ENCODE measurements around the gene EZR.

Gene EZR

GRCh38 chr6:158737082-158737709, 82.0 kb downstream of the EZR start:
- no peak for TF ChIP-seq CTCF (IDR thresholded peaks at IDR 0.05)
- H3K4me2 ChIP-seq (ENCODE audit: low read length) = no peak overlapping the region
- no peak overlapping the region for H3K9ac ChIP-seq
- H3K9me3 ChIP-seq (ENCODE audit: control insufficient read depth, low read length) = no peaks in the 10 kb centered on the region
- peaks cover 7% of the 10 kb centered on the region for H3K4me1 ChIP-seq
- no peaks in the 10 kb centered on the region for H3K79me2 ChIP-seq
- H3K27me3 ChIP-seq (ENCODE audit: control insufficient read depth, insufficient read depth, low read length) = no peaks in the 10 kb centered on the region
- H3K27ac ChIP-seq = peak overlapping the region; percentile 29
- H3K36me3 ChIP-seq (ENCODE audit: control insufficient read depth, insufficient read depth, low read length) = no peaks in the 10 kb centered on the region
- peak overlapping the region; percentile 8 for H2AFZ ChIP-seq
- H3K4me3 ChIP-seq (ENCODE audit: low read depth, low read length) = no peak overlapping the region

- TF ChIP-seq CTCF (IDR thresholded peaks at IDR 0.05) = no peak
- H3K4me2 ChIP-seq (ENCODE audit: low read length) = no peak overlapping the region
- H2AFZ ChIP-seq = no peak overlapping the region
- no peak overlapping the region for H3K4me3 ChIP-seq (ENCODE audit: low read depth, low read length)
- no peak overlapping the region for H3K27ac ChIP-seq
- H3K79me2 ChIP-seq = no peaks in the 10 kb centered on the region
- no peaks in the 10 kb centered on the region for H3K27me3 ChIP-seq (ENCODE audit: control insufficient read depth, insufficient read depth, low read length)
- peaks cover 7% of the 10 kb centered on the region for H3K4me1 ChIP-seq
- no peaks in the 10 kb centered on the region for H3K36me3 ChIP-seq (ENCODE audit: control insufficient read depth, insufficient read depth, low read length)
- no peaks in the 10 kb centered on the region for H3K9me3 ChIP-seq (ENCODE audit: control insufficient read depth, low read length)
- H3K9ac ChIP-seq = no peak overlapping the region
These were observed 84.2 kb downstream of the EZR start for GRCh38 chr6:158735009-158735408.

- Histone ChIP-seq H3K4me2 (ENCODE audit: low read length) (no peak overlapping the region), H3K79me2 (no peaks in the 10 kb centered on the region), H3K9ac (no peak overlapping the region), H3K4me3 (ENCODE audit: low read depth, low read length) (no peak overlapping the region), H3K27ac (no peak overlapping the region), H2AFZ (no peak overlapping the region), H3K36me3 (ENCODE audit: control insufficient read depth, insufficient read depth, low read length) (no peaks in the 10 kb centered on the region), H3K4me1 (peaks cover 4% of the 10 kb centered on the region), H3K27me3 (ENCODE audit: control insufficient read depth, insufficient read depth, low read length) (no peaks in the 10 kb centered on the region), H3K9me3 (ENCODE audit: control insufficient read depth, low read length) (no peaks in the 10 kb centered on the region)
- no peak for TF ChIP-seq CTCF (IDR thresholded peaks at IDR 0.05)
These were observed 88.6 kb downstream of the EZR start for GRCh38 chr6:158730541-158730907.

GRCh38 chr6:158729906-158730540, 89.1 kb downstream of the EZR start:
- H3K4me1 ChIP-seq = peaks cover 9% of the 10 kb centered on the region
- H3K79me2 ChIP-seq = no peaks in the 10 kb centered on the region
- H3K4me3 ChIP-seq (ENCODE audit: low read depth, low read length) = no peak overlapping the region
- H3K4me2 ChIP-seq (ENCODE audit: low read length) = no peak overlapping the region
- no peaks in the 10 kb centered on the region for H3K36me3 ChIP-seq (ENCODE audit: control insufficient read depth, insufficient read depth, low read length)
- H3K9ac ChIP-seq = no peak overlapping the region
- no peaks in the 10 kb centered on the region for H3K9me3 ChIP-seq (ENCODE audit: control insufficient read depth, low read length)
- no peak overlapping the region for H3K27ac ChIP-seq
- no peaks in the 10 kb centered on the region for H3K27me3 ChIP-seq (ENCODE audit: control insufficient read depth, insufficient read depth, low read length)
- no peak for TF ChIP-seq CTCF (IDR thresholded peaks at IDR 0.05)
- H2AFZ ChIP-seq = no peak overlapping the region

- H3K4me1 ChIP-seq = peaks cover 9% of the 10 kb centered on the region
- H3K27ac ChIP-seq = no peak overlapping the region
- peak overlapping the region; percentile 4 for H3K4me2 ChIP-seq (ENCODE audit: low read length)
- no peak overlapping the region for H3K4me3 ChIP-seq (ENCODE audit: low read depth, low read length)
- no peak overlapping the region for H3K9ac ChIP-seq
- H2AFZ ChIP-seq = peak overlapping the region; percentile 26
- H3K9me3 ChIP-seq (ENCODE audit: control insufficient read depth, low read length) = no peaks in the 10 kb centered on the region
- H3K79me2 ChIP-seq = no peaks in the 10 kb centered on the region
- no peaks in the 10 kb centered on the region for H3K36me3 ChIP-seq (ENCODE audit: control insufficient read depth, insufficient read depth, low read length)
- TF ChIP-seq CTCF (IDR thresholded peaks at IDR 0.05) = no peak
- no peaks in the 10 kb centered on the region for H3K27me3 ChIP-seq (ENCODE audit: control insufficient read depth, insufficient read depth, low read length)
These were observed 93.5 kb downstream of the EZR start for GRCh38 chr6:158725704-158726103.
